ENCODE data around the gene ADAD2. TPM values are rescaled to one million over a fixed set of nuclear protein-coding genes. Genes with fewer than 3 reads are reported as not detected.
"Not testable (repeated sequence)": the region's sequence is repeated elsewhere in the genome, so short reads cannot be mapped to it uniquely, and the experiment has no call there.

ADAD2 gene
- total RNA-seq, 2 donors from 2014 or later: 0.43 TPM; not detected in 1

DNA sequence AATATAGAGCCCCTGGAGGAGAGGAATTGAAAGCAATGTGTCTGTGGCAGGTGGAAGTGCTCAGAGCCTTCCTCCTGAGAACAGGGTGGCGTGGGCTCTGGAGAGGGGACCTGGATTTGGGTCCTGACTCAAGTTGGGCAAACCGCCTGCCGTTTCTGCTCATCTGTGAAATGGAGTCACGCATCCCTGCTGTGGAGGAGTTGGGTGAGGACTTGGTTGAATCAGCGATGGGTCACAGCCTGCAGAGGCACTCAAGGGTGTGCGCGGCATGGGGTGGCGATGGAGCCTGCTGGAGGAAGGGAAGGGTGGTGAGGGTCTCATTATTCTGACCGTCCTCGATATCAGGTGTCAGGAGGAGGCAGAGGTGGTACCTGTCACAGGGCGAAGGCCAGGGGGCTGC is 3.1 kb downstream of the ADAD2 start:
- H3K9me3 Mint-ChIP-seq: no peaks in the 10 kb centered on the region
- DNase-seq: peak in 1 of 2 donors; percentile 25
- ATAC-seq (replicated peaks in 1 of 2): peak; percentile 24 to 34
- H3K4me3 Mint-ChIP-seq: peak overlapping the region; percentile 51 to 75
- peaks cover 21% of the 10 kb centered on the region for H3K4me1 Mint-ChIP-seq (ENCODE audit: low read depth)
- no peaks in the 10 kb centered on the region for H3K27me3 Mint-ChIP-seq (ENCODE audit: low read depth)
- peak overlapping the region; percentile 54 for H3K27ac Mint-ChIP-seq
- H3K36me3 Mint-ChIP-seq (ENCODE audit: insufficient read depth in 2 of 2): no peaks in the 10 kb centered on the region

DNA sequence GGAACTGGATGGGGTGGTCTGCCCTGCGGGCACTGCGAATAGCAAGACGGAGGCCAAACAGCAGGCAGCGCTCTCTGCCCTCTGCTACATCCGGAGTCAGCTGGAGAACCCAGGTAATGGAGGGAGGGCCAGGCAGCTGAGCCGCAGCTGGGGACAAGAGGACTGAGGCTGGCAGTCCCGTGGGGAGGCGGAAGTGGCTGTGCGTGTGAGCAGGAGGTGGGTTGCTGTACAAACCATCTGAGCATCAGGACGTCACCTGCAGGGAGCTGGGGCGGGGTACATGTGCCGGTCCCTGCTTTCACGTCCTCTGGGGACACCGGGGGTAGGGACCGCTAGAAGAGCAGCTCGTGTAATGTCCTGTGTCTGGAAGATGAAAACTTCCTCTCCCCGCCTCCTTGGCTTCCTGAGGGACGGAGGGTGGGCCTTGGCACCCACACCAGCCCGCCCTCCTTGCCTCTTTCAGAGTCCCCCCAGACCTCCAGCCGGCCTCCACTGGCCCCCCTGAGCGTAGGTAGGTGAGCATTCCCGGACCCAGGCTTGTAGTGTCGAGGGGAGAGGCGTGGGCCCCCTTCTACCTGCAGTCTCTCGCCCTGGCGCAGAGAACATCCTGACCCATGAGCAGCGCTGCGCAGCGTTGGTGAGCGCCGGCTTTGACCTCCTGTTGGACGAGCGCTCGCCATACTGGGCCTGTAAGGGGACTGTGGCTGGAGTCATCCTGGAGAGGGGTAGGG is 3.7 kb downstream of the ADAD2 start:
- Mint-ChIP-seq H3K4me1 (ENCODE audit: low read depth) (peaks cover 21% of the 10 kb centered on the region), H3K27ac (no peak overlapping the region), H3K4me3 (peak overlapping the region; percentile 51 to 75), H3K27me3 (ENCODE audit: low read depth) (no peaks in the 10 kb centered on the region), H3K9me3 (no peaks in the 10 kb centered on the region), H3K36me3 (ENCODE audit: insufficient read depth in 2 of 2) (no peaks in the 10 kb centered on the region)
- peak; percentile 74 to 76 for ATAC-seq (replicated peaks in 1 of 2)
- peak; percentile 52 to 62 for DNase-seq

DNA sequence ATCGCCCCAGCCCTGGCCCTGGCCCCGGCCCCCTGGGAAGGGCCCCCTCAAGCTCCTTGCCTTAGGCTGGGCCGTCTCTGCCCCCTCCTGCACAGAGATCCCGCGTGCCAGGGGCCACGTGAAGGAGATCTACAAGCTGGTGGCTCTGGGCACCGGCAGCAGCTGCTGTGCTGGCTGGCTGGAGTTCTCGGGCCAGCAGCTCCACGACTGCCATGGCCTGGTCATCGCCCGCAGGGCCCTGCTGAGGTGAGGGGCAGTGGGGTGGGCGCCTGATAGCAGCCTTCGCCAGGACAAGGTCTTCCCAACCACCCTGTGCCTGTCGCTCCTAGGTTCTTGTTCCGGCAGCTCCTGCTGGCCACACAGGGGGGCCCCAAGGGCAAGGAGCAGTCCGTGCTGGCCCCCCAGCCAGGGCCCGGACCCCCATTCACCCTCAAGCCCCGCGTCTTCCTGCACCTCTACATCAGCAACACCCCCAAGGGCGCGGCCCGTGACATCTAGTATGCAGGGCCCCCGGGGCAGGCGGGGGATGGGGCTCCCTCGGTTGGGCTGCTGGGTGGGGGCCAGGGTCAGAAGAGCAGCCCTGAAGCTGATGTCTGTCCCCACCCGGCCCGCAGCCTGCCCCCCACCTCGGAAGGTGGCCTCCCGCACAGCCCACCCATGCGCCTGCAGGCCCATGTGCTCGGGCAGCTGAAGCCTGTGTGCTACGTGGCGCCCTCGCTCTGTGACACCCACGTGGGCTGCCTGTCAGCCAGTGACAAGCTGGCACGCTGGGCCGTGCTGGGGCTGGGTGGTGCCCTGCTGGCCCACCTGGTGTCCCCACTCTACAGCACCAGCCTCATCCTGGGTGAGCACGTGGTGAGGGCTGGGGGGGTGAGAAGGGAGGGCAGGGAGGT is 4.5 kb downstream of the ADAD2 start:
- H3K27me3 Mint-ChIP-seq (ENCODE audit: low read depth): no peaks in the 10 kb centered on the region
- no peaks in the 10 kb centered on the region for H3K9me3 Mint-ChIP-seq
- DNase-seq: no peak
- H3K4me1 Mint-ChIP-seq (ENCODE audit: low read depth): peaks cover 21% of the 10 kb centered on the region
- no peak overlapping the region for H3K4me3 Mint-ChIP-seq
- no peaks in the 10 kb centered on the region for H3K36me3 Mint-ChIP-seq (ENCODE audit: insufficient read depth in 2 of 2)
- H3K27ac Mint-ChIP-seq: no peak overlapping the region
- no peak for ATAC-seq (replicated peaks in 1 of 2)

DNA sequence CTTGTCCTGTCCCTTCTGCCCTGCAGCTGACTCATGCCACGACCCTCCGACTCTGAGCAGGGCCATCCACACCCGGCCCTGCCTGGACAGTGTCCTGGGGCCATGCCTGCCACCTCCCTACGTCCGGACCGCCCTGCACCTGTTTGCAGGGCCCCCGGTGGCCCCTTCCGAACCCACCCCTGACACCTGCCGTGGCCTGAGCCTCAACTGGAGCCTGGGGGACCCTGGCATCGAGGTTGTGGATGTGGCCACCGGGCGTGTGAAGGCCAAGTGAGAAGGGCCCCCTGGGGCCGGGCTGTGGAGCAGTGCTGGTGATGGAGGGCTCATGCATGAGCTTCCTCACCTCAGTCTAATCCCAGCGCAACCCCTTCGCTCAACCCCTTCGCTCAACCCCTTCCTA is 5.1 kb downstream of the ADAD2 start:
- H3K4me1 Mint-ChIP-seq (ENCODE audit: low read depth): peaks cover 21% of the 10 kb centered on the region
- DNase-seq: no peak
- no peaks in the 10 kb centered on the region for H3K27me3 Mint-ChIP-seq (ENCODE audit: low read depth)
- no peaks in the 10 kb centered on the region for H3K9me3 Mint-ChIP-seq
- H3K4me3 Mint-ChIP-seq: no peak overlapping the region
- no peaks in the 10 kb centered on the region for H3K36me3 Mint-ChIP-seq (ENCODE audit: insufficient read depth in 2 of 2)
- no peak overlapping the region for H3K27ac Mint-ChIP-seq
- ATAC-seq (replicated peaks in 1 of 2): no peak

DNA sequence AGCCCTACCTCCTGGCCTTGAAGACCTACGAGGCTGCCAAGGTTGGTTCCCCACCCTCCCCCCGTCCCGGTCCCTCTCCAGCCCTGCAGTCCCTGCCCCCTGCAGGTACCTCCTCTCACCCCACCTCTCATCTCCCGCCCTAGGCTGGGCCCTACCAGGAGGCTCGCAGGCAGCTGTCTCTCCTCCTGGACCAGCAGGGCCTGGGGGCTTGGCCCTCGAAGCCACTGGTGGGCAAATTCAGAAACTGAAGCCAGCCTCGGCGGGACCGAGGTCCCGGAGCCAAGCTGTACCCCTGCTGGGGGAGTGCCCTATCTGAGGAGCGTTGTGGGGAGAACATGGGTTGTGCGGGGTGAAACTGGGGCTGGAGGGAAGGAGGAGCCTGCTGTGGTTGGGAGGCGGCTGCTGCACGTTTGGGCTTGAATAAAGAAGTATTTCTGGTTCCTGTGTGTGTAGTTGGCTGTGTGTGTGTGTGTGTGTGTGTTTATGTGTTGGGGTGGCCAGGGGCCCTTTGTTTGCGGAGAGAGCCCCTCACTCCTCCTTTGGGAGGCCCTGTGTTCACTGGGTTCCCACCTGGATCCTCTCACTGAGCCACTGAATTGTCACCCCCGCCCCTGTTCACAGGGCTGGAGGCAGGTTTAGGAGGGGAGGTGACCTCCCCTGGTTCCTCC is 5.9 kb downstream of the ADAD2 start:
- no peak overlapping the region for H3K27ac Mint-ChIP-seq

DNA sequence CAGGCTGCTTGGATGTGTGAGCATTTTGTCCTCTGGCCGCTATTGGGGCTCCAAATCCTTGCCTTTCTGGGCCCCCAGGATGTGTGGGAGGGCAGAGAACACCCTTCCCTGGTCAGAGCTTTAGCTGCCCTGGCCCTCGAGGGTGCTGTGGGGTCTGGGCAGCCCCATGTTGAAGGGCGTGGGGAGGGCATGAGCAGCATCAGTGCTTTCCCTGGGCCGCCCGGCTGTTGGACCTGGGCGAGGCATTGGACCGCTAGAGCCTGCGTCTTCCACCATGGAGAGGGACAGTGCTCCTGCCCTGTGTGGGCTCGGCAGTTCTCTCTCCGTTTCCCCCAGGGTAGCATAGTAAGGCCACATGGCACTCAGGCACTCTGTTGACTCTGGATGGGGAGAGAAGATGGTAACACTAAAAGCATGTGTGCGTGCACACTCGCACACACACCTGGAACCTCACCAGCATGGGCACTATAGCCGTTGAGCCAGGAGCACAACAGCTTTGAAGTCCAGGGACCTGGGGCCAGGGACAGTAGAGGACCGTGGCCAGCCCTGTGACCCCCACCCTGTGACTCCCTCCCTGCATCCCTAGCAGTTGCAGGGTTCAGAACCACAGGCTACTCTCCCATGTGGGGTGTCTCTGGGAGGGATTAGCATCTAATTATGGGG is 6.6 kb downstream of the ADAD2 start:
- Mint-ChIP-seq H3K27me3 (ENCODE audit: low read depth) (no peaks in the 10 kb centered on the region), H3K4me3 (no peak overlapping the region), H3K4me1 (ENCODE audit: low read depth) (peaks cover 21% of the 10 kb centered on the region), H3K27ac (no peak overlapping the region), H3K36me3 (ENCODE audit: insufficient read depth in 2 of 2) (no peaks in the 10 kb centered on the region), H3K9me3 (no peaks in the 10 kb centered on the region)
- DNase-seq (no peak), ATAC-seq (replicated peaks in 1 of 2) (no peak)

More for the DNA sequence above, 5.9 kb downstream of the ADAD2 start:
- Mint-ChIP-seq H3K4me3 (no peak overlapping the region), H3K9me3 (no peaks in the 10 kb centered on the region), H3K4me1 (ENCODE audit: low read depth) (peaks cover 21% of the 10 kb centered on the region), H3K27me3 (ENCODE audit: low read depth) (no peaks in the 10 kb centered on the region), H3K36me3 (ENCODE audit: insufficient read depth in 2 of 2) (no peaks in the 10 kb centered on the region)
- ATAC-seq (replicated peaks in 1 of 2) (no peak), DNase-seq (no peak)

DNA sequence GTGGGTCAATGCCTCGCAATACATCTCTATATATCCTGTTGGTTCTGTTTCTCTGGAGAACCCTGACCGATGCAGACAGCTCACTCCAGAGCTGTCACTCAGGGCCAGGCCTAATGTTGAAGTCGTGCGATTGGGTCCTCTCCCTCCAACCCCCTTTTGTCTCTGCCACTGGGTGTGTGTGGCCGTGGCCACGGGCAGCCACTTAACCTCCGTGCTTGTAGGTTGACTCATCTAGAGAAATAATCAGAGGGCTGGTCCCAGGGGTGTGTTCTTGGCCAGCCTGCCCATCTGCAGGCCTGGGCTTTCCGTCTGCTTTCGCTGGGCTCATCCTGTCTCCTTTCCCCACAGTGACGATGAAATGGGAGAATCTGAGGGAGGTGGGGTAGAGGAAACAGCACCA is 7.4 kb downstream of the ADAD2 start:
- Mint-ChIP-seq H3K27me3 (ENCODE audit: low read depth) (no peaks in the 10 kb centered on the region), H3K4me1 (ENCODE audit: low read depth) (peaks cover 14% of the 10 kb centered on the region), H3K36me3 (ENCODE audit: insufficient read depth in 2 of 2) (no peaks in the 10 kb centered on the region), H3K9me3 (no peaks in the 10 kb centered on the region), H3K27ac (no peak overlapping the region), H3K4me3 (no peak overlapping the region)
- DNase-seq (no peak), ATAC-seq (replicated peaks in 1 of 2) (no peak)

DNA sequence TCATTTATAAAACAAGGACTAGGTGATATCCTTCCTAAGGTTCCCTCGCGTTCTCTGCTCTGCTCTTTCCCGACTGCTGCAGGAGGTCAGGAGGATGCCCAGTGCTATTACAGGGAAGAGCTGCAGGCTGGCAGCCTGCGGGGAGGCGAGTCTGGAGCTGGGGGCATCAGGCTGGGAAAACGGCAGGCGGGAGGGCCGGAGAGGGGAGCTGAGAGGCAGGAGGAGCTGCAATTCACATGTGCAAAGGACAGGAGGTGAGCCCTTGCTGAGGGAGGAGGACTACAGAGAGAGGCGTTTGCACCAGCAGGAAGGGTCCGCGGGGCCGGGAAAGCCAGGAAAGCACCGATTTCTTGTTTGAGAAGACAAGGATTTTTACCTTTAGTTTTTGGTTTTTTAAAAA is 8.1 kb downstream of the ADAD2 start:
- no peaks in the 10 kb centered on the region for H3K9me3 Mint-ChIP-seq
- H3K36me3 Mint-ChIP-seq (ENCODE audit: insufficient read depth in 2 of 2): no peaks in the 10 kb centered on the region
- H3K27me3 Mint-ChIP-seq (ENCODE audit: low read depth): no peaks in the 10 kb centered on the region
- H3K27ac Mint-ChIP-seq: no peak overlapping the region
- no peak overlapping the region for H3K4me3 Mint-ChIP-seq
- ATAC-seq (replicated peaks in 1 of 2) (no peak), DNase-seq (no peak)
- H3K4me1 Mint-ChIP-seq (ENCODE audit: low read depth): peaks cover 7% of the 10 kb centered on the region

DNA sequence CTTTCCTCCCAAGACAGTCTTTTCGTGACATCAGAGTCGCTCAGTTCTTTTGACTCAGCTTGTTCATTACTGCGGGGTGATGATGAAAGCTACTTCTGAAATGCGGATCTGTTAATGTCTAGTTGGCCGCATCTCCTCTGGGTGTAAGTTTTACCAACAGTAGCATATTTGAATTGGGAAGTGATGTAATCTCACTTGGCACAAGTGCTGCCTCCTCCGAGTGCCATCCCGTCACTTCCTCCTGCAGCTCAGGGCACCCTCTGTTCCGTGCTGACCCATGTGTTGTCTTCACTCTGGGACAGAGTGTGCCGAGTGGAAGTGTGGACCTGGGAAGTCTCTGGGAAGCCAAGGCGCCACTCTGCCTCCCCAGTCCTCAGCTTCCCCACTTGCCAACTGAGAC is 8.9 kb downstream of the ADAD2 start:
- DNase-seq (no peak), ATAC-seq (replicated peaks in 1 of 2) (no peak)
- Mint-ChIP-seq H3K27ac (no peak overlapping the region), H3K9me3 (no peaks in the 10 kb centered on the region), H3K4me3 (no peak overlapping the region), H3K4me1 (ENCODE audit: low read depth) (no peaks in the 10 kb centered on the region), H3K36me3 (ENCODE audit: insufficient read depth in 2 of 2) (no peaks in the 10 kb centered on the region), H3K27me3 (ENCODE audit: low read depth) (no peaks in the 10 kb centered on the region)

DNA sequence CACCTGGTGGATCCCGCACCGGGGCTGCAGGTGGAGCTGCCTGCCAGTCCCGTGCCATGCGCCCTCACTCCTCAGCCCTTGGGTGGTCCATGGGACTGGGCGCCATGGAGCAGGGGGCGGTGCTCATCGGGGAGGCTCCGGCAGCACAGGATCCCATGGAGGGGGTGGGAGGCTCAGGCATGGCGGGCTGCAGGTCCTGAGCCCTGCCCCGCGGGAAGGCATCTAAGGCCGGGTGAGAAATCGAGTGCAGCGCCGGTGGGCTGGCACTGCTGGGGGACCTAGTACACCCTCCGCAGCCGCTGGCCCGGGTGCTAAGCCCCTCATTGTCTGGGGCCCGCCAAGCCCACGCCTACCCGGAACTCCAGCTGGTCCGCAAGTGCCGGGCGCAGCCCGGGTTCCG is 13.6 kb downstream of the ADAD2 start:
- H3K4me1 Mint-ChIP-seq (ENCODE audit: low read depth); DNase-seq; ATAC-seq (replicated peaks in 1 of 2); H3K27me3 Mint-ChIP-seq (ENCODE audit: low read depth); H3K36me3 Mint-ChIP-seq (ENCODE audit: insufficient read depth in 2 of 2); H3K27ac Mint-ChIP-seq; H3K4me3 Mint-ChIP-seq; H3K9me3 Mint-ChIP-seq: not testable (repeated sequence)

DNA sequence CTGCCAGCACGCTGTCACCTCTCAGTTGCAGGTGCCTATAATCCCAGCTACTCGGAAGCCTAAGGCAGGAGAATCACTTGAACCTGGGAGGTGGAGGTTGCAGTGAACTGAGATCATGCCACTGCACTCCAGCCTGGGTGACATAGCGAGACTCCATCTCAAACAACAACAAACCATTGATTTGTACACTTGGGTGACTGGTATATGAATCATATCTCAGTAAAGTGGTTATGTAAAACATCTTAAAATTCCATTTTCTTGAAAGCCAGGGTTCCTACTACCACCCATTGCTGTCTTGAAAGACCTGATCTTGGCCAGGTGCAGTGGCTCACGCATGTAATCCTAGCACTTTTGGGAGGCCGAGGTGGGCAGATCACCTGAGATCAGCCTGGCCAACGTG is 14.2 kb downstream of the ADAD2 start:
- H3K36me3 Mint-ChIP-seq (ENCODE audit: insufficient read depth in 2 of 2); H3K4me3 Mint-ChIP-seq; H3K4me1 Mint-ChIP-seq (ENCODE audit: low read depth); DNase-seq; ATAC-seq (replicated peaks in 1 of 2); H3K9me3 Mint-ChIP-seq; H3K27me3 Mint-ChIP-seq (ENCODE audit: low read depth); H3K27ac Mint-ChIP-seq: not testable (repeated sequence)

DNA sequence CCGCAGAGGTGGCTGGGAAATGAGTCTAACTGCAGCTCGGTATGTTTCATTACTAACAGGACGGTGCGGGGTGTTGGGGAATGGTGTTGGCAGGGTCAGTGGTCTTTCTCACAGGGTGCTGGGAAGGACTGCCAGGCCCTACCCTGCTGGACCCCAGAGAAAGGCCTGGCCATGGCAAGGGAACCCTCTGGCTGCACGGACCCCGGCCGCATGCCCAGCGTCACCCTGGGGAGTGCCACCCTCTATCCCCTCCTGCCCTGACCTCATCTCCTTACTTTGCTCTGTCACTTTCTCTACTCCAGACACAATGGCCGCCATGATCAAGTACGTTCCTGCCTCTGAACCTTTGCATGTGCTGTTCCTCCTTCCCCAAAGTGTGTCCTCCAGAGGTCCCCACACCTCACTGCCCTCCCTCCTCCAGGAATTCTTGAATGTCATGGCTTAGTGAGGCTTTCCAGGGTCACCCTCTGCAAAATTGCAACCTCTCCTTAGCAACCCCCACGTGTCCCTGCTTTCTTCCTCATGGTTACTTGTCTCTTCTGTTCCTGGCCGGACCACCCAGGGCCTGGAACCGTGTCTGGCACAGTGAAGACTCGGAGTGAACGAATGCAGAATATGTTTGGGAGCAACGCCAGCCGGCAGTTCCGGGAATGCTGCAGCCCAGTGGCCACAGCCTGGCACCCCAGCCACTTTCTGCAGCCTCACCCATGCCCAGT is 15.2 kb downstream of the ADAD2 start:
- ATAC-seq (replicated peaks in 1 of 2) (no peak), DNase-seq (no peak)
- Mint-ChIP-seq H3K27me3 (ENCODE audit: low read depth) (no peaks in the 10 kb centered on the region), H3K9me3 (peaks cover 0 to 2% of the 10 kb centered on the region in 2 donors), H3K4me3 (no peak overlapping the region), H3K4me1 (ENCODE audit: low read depth) (peaks cover 6% of the 10 kb centered on the region), H3K36me3 (ENCODE audit: insufficient read depth in 2 of 2) (no peaks in the 10 kb centered on the region), H3K27ac (no peak overlapping the region)

All from activated T-cell treated with anti-CD3 and anti-CD28 coated beads, Interleukin-2, amount 50 U/mL, for 72 hours (primary cell).